Measurements from ENCODE around the gene ASS1. TPM values are rescaled to one million over a fixed set of nuclear protein-coding genes. Genes with fewer than 3 reads are reported as not detected.

Gene ASS1
- total RNA-seq, 1 experiment from 2014 or later: 83.0 TPM

- no peak for DNase-seq
- Histone ChIP-seq H3K4me2 (ENCODE audit: low read length) (no peak overlapping the region), H3K27ac (ENCODE audit: low read length) (no peak overlapping the region), H3K79me2 (ENCODE audit: low read length) (no peaks in the 10 kb centered on the region), H3K27me3 (ENCODE audit: low read length) (no peaks in the 10 kb centered on the region), H3K4me1 (ENCODE audit: insufficient read depth, low read length) (no peaks in the 10 kb centered on the region), H2AFZ (ENCODE audit: low read length) (no peak overlapping the region), H3K9me2 (replicated peaks; ENCODE audit: low read length) (no peaks in the 10 kb centered on the region), H4K20me1 (ENCODE audit: low read length) (no peaks in the 10 kb centered on the region), H3K36me3 (ENCODE audit: low read depth, low read length) (no peaks in the 10 kb centered on the region), H3K9me3 (ENCODE audit: low read length) (no peaks in the 10 kb centered on the region), H3K4me3 (ENCODE audit: low read length) (no peak overlapping the region), H3K9ac (ENCODE audit: low read length) (no peak overlapping the region), H3F3A (ENCODE audit: low read length, unreplicated experiment) (no peaks in the 10 kb centered on the region)
- POLR2A ChIA-PET (ENCODE audit: unreplicated experiment): no interaction called here
- CTCF ChIA-PET: no interaction called here
- TF ChIP-seq, protein P1, sequence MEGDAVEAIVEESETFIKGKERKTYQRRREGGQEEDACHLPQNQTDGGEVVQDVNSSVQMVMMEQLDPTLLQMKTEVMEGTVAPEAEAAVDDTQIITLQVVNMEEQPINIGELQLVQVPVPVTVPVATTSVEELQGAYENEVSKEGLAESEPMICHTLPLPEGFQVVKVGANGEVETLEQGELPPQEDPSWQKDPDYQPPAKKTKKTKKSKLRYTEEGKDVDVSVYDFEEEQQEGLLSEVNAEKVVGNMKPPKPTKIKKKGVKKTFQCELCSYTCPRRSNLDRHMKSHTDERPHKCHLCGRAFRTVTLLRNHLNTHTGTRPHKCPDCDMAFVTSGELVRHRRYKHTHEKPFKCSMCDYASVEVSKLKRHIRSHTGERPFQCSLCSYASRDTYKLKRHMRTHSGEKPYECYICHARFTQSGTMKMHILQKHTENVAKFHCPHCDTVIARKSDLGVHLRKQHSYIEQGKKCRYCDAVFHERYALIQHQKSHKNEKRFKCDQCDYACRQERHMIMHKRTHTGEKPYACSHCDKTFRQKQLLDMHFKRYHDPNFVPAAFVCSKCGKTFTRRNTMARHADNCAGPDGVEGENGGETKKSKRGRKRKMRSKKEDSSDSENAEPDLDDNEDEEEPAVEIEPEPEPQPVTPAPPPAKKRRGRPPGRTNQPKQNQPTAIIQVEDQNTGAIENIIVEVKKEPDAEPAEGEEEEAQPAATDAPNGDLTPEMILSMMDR (conservative IDR thresholded peaks at IDR 0.05; ENCODE audit: low read depth, low read length): no peak
- TF ChIP-seq EZH2phosphoT487 (IDR thresholded peaks at IDR 0.05; ENCODE audit: borderline replicate concordance, low read length) (no peak), EZH2 (IDR thresholded peaks at IDR 0.05; ENCODE audit: low read length, unreplicated experiment) (no peak)
- ATAC-seq: no peak
- BruUV-seq (replicated peaks): no TSS peak
- intact Hi-C loops (cut with micrococcal nuclease): no loop called here
These were observed 20.8 kb downstream of the ASS1 start for GRCh38 chr9:130465383-130466096.

DNA sequence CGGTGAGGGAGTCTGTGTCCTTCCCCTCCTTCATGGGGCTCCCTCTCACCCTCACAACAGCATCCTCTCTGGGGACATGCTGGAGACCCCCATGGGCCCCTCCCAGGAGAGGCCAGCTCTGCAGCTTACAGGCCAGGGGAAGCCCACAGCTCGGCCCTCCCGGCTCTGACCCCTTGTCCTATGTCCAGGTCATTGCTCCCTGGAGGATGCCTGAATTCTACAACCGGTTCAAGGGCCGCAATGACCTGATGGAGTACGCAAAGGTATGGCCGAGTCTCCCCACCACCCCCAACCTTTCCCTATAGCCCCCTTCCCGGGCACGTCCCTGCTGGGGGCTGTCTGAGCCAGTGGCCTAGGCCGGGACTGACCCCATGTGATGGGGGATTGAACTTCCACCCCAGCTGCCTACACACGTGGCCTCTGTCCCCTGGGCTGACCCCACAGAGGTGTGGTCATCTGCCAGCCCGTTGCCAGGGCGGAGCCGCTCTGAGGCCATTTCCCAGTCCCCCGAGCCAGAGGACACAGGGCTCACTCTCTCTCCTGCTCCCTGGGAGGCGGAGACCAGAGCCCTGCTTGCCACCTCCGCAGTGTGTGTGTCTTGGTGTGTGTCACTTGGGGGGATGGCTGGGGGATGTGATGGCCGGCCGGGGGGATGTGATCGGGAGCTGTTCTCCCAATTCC is 21.9 kb downstream of the ASS1 start:
- Histone ChIP-seq H3K79me2 (ENCODE audit: low read length) (no peaks in the 10 kb centered on the region), H3K27ac (ENCODE audit: low read length) (no peak overlapping the region), H3K27me3 (ENCODE audit: low read length) (no peaks in the 10 kb centered on the region), H4K20me1 (ENCODE audit: low read length) (no peaks in the 10 kb centered on the region), H3K4me2 (ENCODE audit: low read length) (no peak overlapping the region), H3K36me3 (ENCODE audit: low read depth, low read length) (no peaks in the 10 kb centered on the region), H3K9ac (ENCODE audit: low read length) (no peak overlapping the region), H3K4me1 (ENCODE audit: insufficient read depth, low read length) (no peaks in the 10 kb centered on the region), H2AFZ (ENCODE audit: low read length) (no peak overlapping the region), H3F3A (ENCODE audit: low read length, unreplicated experiment) (no peaks in the 10 kb centered on the region), H3K9me2 (replicated peaks; ENCODE audit: low read length) (no peaks in the 10 kb centered on the region), H3K9me3 (ENCODE audit: low read length) (no peaks in the 10 kb centered on the region), H3K4me3 (ENCODE audit: low read length) (no peak overlapping the region)
- no peak for DNase-seq
- POLR2A ChIA-PET (ENCODE audit: unreplicated experiment): no interaction called here
- ATAC-seq: no peak
- intact Hi-C loops (cut with micrococcal nuclease): no loop called here
- CTCF ChIA-PET: interaction anchor here (0.6 kb wide), 1 partner anchor 227 kb away, joined by 3 read pairs; no protein-coding TSS in a partner anchor
- BruUV-seq (replicated peaks): no TSS peak
- TF ChIP-seq EZH2 (IDR thresholded peaks at IDR 0.05; ENCODE audit: low read length, unreplicated experiment) (no peak), EZH2phosphoT487 (IDR thresholded peaks at IDR 0.05; ENCODE audit: borderline replicate concordance, low read length) (no peak)
- TF ChIP-seq, protein P1 (conservative IDR thresholded peaks at IDR 0.05; ENCODE audit: low read depth, low read length): no peak

DNA sequence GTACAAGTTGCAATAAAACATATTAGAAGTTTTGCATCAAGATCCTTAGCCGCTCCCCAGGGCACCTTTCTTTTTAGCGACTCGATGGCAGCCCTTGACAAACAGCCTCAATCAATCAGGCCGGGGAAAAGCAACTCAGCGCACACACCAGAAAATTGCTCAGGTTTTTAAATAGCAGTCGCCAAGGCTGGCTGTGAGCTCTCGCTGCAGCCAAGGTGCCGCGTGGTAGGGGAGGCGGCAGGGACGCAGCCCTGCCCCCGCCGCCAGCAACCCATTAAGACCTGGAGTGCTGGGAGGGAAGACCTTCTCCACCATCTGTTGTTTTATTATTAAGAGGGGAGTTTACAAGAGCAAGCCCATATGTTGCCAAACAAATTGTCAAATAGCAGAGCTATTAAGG is 22.6 kb downstream of the ASS1 start:
- no peaks in the 10 kb centered on the region for H3K27me3 ChIP-seq (ENCODE audit: low read length)
- no peaks in the 10 kb centered on the region for H3K4me1 ChIP-seq (ENCODE audit: insufficient read depth, low read length)
- ChIA-PET CTCF (interaction anchor here (0.6 kb wide), 1 partner anchor 226 kb away, joined by 3 read pairs; no protein-coding TSS in a partner anchor), POLR2A (ENCODE audit: unreplicated experiment) (no interaction called here)
- H3K4me3 ChIP-seq (ENCODE audit: low read length): no peak overlapping the region
- no peak overlapping the region for H3K4me2 ChIP-seq (ENCODE audit: low read length)
- intact Hi-C loops (cut with micrococcal nuclease): no loop called here
- H2AFZ ChIP-seq (ENCODE audit: low read length): no peak overlapping the region
- no peak overlapping the region for H3K27ac ChIP-seq (ENCODE audit: low read length)
- H3K9me2 ChIP-seq (replicated peaks; ENCODE audit: low read length): no peaks in the 10 kb centered on the region
- TF ChIP-seq, protein P1 (conservative IDR thresholded peaks at IDR 0.05; ENCODE audit: low read depth, low read length): no peak
- no peak for TF ChIP-seq EZH2phosphoT487 (IDR thresholded peaks at IDR 0.05; ENCODE audit: borderline replicate concordance, low read length)
- no peak for TF ChIP-seq EZH2 (IDR thresholded peaks at IDR 0.05; ENCODE audit: low read length, unreplicated experiment)
- ATAC-seq (no peak), DNase-seq (no peak)
- H3K79me2 ChIP-seq (ENCODE audit: low read length): no peaks in the 10 kb centered on the region
- H3K9ac ChIP-seq (ENCODE audit: low read length): no peak overlapping the region
- no peaks in the 10 kb centered on the region for H3K9me3 ChIP-seq (ENCODE audit: low read length)
- H3K36me3 ChIP-seq (ENCODE audit: low read depth, low read length): no peaks in the 10 kb centered on the region
- no TSS peak for BruUV-seq (replicated peaks)
- no peaks in the 10 kb centered on the region for H3F3A ChIP-seq (ENCODE audit: low read length, unreplicated experiment)
- H4K20me1 ChIP-seq (ENCODE audit: low read length): no peaks in the 10 kb centered on the region
